Measurements from ENCODE around the gene BCL2L1. TPM values are rescaled to one million over a fixed set of nuclear protein-coding genes. Genes with fewer than 3 reads are reported as not detected.

BCL2L1 gene
- total RNA-seq, 1 donor from 2014 or later: 60.4 TPM

DNA sequence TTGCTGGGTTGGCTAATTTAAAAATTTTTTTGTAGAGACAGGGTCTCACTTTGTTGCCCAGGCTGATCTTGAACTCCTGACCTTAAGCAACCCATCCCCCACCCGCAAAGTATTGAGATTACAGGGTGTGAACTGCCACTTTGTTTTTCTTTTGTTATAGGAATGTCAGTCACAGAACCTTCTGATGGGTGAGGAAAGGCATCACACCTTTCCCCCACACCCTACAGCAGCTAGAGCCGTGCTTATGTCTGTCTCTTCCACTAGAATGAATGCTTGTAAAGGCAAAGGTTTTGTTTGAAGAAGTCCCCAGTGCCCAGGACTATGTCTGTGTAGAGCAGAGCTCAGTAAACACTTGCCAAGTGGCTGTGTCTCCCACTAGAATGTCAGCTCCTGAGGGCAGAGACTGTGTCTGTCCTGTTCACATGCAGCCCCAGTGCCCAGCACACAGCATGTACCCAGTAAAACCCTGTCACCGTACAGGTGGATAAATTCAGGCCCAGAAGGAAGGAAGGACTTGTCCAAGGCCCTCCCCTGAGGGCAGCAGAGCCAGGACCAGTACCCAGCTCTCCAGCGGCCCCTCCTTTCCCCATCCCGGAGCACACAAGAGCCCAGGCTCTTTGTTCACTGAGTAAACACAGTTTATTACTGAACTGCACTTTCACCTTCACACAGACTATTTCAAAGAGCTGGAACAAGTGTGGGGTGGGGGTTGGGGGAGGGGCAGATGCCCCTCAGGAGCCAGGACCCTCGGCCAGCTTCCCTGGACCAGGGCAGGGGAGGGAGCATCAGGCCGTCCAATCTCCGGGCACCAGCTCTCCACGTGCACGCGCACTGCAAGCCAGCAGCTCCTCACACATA lies 58.6 kb downstream of the BCL2L1 start:
- ATAC-seq (ENCODE audit: low read depth) (no peak), DNase-seq (no peak)
- ChIA-PET CTCF (interaction anchor here (2.5 kb wide), 1 partner anchor 59 kb away, joined by 33 read pairs; the partner anchor contains the start of gene BCL2L1), POLR2A (interaction anchor here (0.6 to 2.2 kb wide), 4 partner anchors 11 to 216 kb away, joined by 3 to 20 read pairs (median 5); no protein-coding TSS in a partner anchor)
- TF ChIP-seq, protein P1, sequence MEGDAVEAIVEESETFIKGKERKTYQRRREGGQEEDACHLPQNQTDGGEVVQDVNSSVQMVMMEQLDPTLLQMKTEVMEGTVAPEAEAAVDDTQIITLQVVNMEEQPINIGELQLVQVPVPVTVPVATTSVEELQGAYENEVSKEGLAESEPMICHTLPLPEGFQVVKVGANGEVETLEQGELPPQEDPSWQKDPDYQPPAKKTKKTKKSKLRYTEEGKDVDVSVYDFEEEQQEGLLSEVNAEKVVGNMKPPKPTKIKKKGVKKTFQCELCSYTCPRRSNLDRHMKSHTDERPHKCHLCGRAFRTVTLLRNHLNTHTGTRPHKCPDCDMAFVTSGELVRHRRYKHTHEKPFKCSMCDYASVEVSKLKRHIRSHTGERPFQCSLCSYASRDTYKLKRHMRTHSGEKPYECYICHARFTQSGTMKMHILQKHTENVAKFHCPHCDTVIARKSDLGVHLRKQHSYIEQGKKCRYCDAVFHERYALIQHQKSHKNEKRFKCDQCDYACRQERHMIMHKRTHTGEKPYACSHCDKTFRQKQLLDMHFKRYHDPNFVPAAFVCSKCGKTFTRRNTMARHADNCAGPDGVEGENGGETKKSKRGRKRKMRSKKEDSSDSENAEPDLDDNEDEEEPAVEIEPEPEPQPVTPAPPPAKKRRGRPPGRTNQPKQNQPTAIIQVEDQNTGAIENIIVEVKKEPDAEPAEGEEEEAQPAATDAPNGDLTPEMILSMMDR (IDR thresholded peaks at IDR 0.05): no peak
- no peak overlapping the region for H3K4me3 Mint-ChIP-seq
- H3K27ac Mint-ChIP-seq: no peak overlapping the region
- H3K9me3 Mint-ChIP-seq: no peaks in the 10 kb centered on the region
- H3K27me3 Mint-ChIP-seq: no peaks in the 10 kb centered on the region
- H3K4me1 Mint-ChIP-seq: peaks cover 45% of the 10 kb centered on the region
- intact Hi-C loops (cut with micrococcal nuclease): no loop called here
- H3K36me3 Mint-ChIP-seq (ENCODE audit: low read depth): peaks cover 31% of the 10 kb centered on the region

- Mint-ChIP-seq H3K9me3 (no peaks in the 10 kb centered on the region), H3K27ac (no peak overlapping the region), H3K4me1 (peaks cover 45% of the 10 kb centered on the region), H3K4me3 (no peak overlapping the region), H3K36me3 (ENCODE audit: low read depth) (peaks cover 31% of the 10 kb centered on the region), H3K27me3 (no peaks in the 10 kb centered on the region)
- DNase-seq: no peak
- ChIA-PET CTCF (interaction anchor here (2.5 to 2.6 kb wide), 2 partner anchors 11 to 60 kb away, joined by 28 to 33 read pairs; partner anchors contain the start of gene BCL2L1), POLR2A (interaction anchor here (0.6 kb wide), 1 partner anchor 217 kb away, joined by 6 read pairs; no protein-coding TSS in a partner anchor)
- no peak for ATAC-seq (ENCODE audit: low read depth)
- TF ChIP-seq, protein P1 (IDR thresholded peaks at IDR 0.05): no peak
- intact Hi-C loops (cut with micrococcal nuclease): no loop called here
Observed at GRCh38 chr20:31663524-31663837, 59.2 kb downstream of the BCL2L1 start.

DNA sequence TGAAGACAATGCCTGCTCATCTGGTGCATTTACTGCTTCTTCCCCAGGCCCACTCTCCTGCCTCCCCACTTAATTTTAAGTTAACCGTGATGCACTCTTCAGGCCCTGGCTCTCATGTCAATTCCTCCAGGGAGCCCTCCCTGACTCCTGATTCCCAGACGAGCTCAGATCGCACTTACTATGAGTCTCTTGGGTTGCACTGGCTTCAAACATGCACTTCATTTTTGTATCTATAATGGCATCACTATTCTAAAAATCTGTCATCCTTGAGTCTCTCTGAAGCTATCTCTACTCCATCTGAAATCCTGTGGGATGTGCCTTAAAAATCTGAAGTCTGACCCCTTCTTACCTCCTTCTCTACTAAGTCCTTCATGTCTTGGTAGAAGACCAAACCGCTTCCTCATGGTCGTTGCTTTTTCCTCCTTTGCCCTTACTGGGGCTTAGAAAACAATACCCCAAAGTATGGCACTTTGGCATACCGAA lies 60.3 kb downstream of the BCL2L1 start:
- peaks cover 36% of the 10 kb centered on the region for H3K4me1 Mint-ChIP-seq
- H3K36me3 Mint-ChIP-seq (ENCODE audit: low read depth): peaks cover 25% of the 10 kb centered on the region
- no peaks in the 10 kb centered on the region for H3K9me3 Mint-ChIP-seq
- POLR2A ChIA-PET: interaction anchor here (1.3 to 3.3 kb wide), 7 partner anchors 13 to 61 kb away, joined by 4 to 132 read pairs (median 12); partner anchors contain the start of gene BCL2L1
- DNase-seq (no peak), ATAC-seq (ENCODE audit: low read depth) (no peak)
- CTCF ChIA-PET: interaction anchor here (0.9 to 3.8 kb wide), 16 partner anchors 12 to 102 kb away, joined by 3 to 239 read pairs (median 8); partner anchors contain the start of genes BCL2L1 and TPX2
- H3K27me3 Mint-ChIP-seq: no peaks in the 10 kb centered on the region
- peak overlapping the region; percentile 76 for H3K4me3 Mint-ChIP-seq
- intact Hi-C loops (cut with micrococcal nuclease): no loop called here
- H3K27ac Mint-ChIP-seq: peak overlapping the region; percentile 75
- TF ChIP-seq, protein P1 (IDR thresholded peaks at IDR 0.05): no peak

- H3K27ac Mint-ChIP-seq: peak overlapping the region; percentile 75
- POLR2A ChIA-PET: interaction anchor here (0.7 to 3.3 kb wide), 10 partner anchors 13 to 99 kb away, joined by 3 to 132 read pairs (median 6); partner anchors contain the start of gene BCL2L1
- H3K27me3 Mint-ChIP-seq: no peaks in the 10 kb centered on the region
- intact Hi-C loops (cut with micrococcal nuclease): loop anchor here (1.0 to 2.0 kb wide), 3 partner anchors 23 to 62 kb away; partner anchors contain the start of gene ID1
- CTCF ChIA-PET: interaction anchor here (0.9 to 3.8 kb wide), 19 partner anchors 11 to 141 kb away, joined by 3 to 239 read pairs (median 6); partner anchors contain the start of genes BCL2L1 and TPX2
- peak overlapping the region; percentile 76 for H3K4me3 Mint-ChIP-seq
- TF ChIP-seq, protein P1 (IDR thresholded peaks at IDR 0.05): no peak
- DNase-seq (peak; percentile 69), ATAC-seq (ENCODE audit: low read depth) (peak; percentile 89)
- peaks cover 30% of the 10 kb centered on the region for H3K4me1 Mint-ChIP-seq
- H3K9me3 Mint-ChIP-seq: no peaks in the 10 kb centered on the region
- H3K36me3 Mint-ChIP-seq (ENCODE audit: low read depth): peaks cover 23% of the 10 kb centered on the region
Observed at GRCh38 chr20:31661625-31662371, 60.9 kb downstream of the BCL2L1 start.

Measured in activated B cell treated with CpG ODN at 0.5 μM for 24 hours (primary cell).